ENCODE measurements around the gene ZW10. TPM values are rescaled to one million over a fixed set of nuclear protein-coding genes. Genes with fewer than 3 reads are reported as not detected.
A peak's percentile ranks its signal among the peaks of the same experiment; 100 is the strongest.

ZW10 gene
- total RNA-seq, 1 experiment from 2014 or later = 46.1 TPM

DNA sequence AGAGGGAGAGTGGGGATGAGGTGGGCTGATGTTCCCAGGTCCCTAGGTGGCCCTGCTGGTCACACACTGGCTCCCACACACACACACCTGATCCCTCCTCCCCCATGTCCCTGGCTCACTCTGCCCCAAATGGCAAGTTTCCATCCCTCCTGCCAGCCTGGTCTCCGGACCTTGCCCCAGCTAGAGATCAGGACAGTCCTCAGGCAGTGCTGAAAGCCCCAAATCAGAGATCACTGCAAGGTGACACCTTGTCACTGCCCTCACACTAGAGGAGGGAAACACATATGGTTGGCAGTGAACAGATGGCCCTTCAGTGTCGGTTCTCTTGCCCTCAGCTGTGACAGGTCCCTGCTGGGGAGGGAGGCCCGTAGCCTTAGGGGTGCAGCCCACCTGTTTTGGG lies 75.0 kb downstream of the ZW10 start:
- DNase-seq (ENCODE audit: low read depth) = no peak

DNA sequence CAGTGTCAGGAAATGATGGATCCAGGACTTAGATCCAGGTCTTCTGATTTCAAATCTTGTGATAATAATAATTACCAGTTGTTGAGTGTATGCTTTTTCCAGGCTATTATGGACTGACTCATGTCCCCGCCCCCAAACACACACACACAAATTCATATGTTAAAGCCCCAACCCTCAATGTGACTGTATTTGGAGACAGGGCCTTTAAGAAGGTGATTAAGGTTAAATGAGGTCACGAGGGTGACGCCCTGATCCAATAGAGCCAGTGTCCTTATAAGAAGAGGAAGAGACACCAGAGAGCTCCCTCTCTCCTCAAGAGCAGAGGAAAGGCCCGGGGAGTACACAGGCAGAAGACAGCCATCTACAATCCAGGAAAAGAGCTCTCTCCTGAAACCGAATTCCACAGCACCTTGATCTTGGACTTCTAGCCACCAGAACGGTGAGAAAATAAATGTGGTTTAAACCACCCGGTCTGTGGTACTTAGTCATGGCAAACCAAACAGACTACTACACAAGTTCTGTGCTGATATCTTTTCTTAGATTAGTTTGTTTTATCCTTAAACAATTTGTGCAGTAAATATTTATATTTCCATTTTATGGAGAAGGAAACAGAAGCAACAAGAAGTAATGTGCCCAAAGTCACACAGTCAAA lies 75.6 kb downstream of the ZW10 start:
- DNase-seq (ENCODE audit: low read depth) = peak; percentile 20

DNA sequence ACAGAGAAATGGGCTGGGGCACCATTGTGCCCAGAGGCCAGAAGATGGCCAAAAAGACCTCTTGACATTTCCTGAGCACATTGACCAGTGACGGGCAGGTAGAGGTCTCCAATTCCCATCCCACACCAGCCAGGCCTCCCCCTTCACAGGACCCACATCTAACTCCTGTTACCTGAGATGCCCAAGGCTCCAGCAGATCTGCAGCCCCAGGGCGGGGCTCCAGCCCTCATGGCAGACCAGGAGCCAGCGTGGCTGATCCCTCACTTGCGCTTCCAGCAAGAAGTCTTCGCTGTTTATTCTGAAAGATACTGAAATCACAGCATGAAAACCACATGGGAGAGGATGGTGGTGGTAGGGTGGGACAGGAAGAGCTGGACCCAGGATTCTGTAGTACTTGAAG lies 76.4 kb downstream of the ZW10 start:
- DNase-seq (ENCODE audit: low read depth) = no peak

- DNase-seq (ENCODE audit: low read depth) = no peak
Observed at GRCh38 chr11:113695207-113695606, 78.3 kb downstream of the ZW10 start.

- no peak for DNase-seq (ENCODE audit: low read depth)
Observed at GRCh38 chr11:113694390-113694789, 79.1 kb downstream of the ZW10 start.

DNA sequence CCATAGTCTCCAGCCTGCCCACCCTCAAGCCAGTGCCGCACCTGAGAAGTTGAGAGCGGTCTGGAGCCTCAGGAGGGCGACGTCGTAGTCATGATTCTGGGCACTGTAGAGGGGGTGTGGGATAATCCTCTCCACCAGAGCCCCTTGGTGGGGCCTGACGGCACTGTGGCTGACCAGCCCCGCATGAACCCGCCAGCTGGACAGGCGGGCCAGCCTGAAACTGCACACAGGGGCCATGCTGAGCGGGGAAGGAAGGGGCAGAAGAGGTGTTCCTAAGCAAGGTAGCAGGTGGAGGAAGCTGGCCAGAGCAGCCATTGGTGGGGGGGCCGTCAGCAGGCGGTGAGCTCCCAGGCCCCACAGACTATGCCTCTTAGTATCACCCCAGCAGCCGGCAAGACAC lies 80.5 kb downstream of the ZW10 start:
- DNase-seq (ENCODE audit: low read depth) = no peak

GRCh38 chr11:113690619-113691569 lies 82.6 kb downstream of the ZW10 start:
- peak; percentile 94 for DNase-seq (ENCODE audit: low read depth)

DNA sequence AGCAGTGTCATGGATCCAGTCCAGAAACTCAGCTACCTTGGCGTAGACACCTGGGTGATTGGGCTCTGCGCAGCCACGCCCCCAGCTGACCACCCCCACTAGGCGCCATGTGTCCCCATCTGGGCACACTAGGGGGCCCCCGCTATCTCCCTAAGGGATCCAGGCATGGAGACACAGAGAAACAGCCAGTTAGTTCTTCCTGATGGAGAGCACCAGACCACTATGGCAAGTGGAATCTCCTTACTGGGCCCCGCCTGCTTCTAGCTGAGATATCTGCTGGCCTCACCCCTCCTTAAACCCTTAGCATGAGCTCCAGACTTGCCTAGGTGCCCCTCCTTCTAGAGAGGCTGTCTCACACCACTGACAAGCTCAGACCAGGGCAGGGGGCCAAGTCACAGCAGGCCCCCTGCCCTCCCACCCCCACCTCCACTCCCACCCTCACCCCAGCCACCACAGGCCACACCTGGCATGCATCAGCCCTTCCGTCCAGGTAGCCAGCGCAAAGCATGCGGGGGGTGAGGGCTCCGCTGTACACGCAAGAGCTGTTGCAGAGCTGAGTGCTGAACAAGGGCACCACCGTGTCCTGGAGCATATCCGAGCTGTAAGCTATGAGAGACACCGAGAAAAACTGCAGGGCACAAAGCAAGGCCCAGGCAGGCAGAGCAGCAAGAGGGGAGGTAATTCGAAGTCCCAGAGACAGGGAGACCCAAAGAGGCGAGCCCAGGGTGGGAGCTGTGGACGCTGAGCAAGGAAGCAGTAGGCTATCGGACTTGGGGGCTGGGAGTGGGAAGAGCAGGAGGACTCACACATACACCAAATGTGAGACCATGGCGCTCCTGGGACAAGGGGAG lies 83.5 kb downstream of the ZW10 start:
- no peak for DNase-seq (ENCODE audit: low read depth)

GRCh38 chr11:113685654-113686359 lies 87.7 kb downstream of the ZW10 start:
- no peak for DNase-seq (ENCODE audit: low read depth)

- DNase-seq (ENCODE audit: low read depth) = no peak
Observed at GRCh38 chr11:113684496-113684895, 89.0 kb downstream of the ZW10 start.

DNA sequence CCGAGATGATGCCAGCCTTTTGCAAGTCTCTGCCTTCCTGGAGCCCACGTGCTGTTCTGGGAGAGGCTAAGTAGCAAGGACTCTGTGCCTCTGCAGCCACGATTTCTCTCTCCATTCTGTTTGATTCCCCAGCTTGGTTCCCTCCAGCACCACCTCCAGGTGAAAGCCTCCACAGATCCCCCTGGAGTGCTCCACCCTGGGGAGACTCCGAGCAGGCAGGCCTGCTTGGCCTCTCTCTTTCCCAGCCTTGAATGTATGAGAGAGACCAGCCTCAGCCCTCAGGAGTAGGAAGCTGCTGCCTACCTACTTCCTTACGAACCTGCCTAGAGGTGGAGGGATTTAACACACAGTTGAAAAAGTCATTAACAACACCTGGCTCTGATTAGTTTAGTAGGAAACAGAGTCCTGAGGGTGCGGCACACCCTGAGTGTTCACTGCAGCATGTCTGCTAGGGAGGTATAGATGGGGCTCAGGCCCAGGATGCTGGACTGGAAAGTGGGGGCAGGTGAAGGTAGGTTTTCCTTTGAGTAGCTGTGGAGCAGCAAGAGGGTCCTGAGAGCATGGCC lies 89.9 kb downstream of the ZW10 start:
- no peak for DNase-seq (ENCODE audit: low read depth)

Other genes with a start within 250 kb of the ZW10 start
- 0.12 TPM in 1 of 2 replicates, not detected in the other for gene TMPRSS5, start 67.4 kb downstream of the ZW10 start, total RNA-seq (2014; rRNA removed; shearing (Covaris generic))
- gene CLDN25, start 6.1 kb upstream of the ZW10 start, total RNA-seq (2014; rRNA removed; shearing (Covaris generic)) = not detected in 2 replicates
- 44.0 and 51.2 TPM in 2 replicates for gene USP28, start 101.9 kb upstream of the ZW10 start, total RNA-seq (2014; rRNA removed; shearing (Covaris generic))
- not detected in 2 replicates for gene HTR3B, start 131.1 kb upstream of the ZW10 start, total RNA-seq (2014; rRNA removed; shearing (Covaris generic))
- not detected in 2 replicates for gene HTR3A, start 201.4 kb upstream of the ZW10 start, total RNA-seq (2014; rRNA removed; shearing (Covaris generic))

Data from RPMI7951 (cell line).